AG09309 (cell line): ENCODE measurements around the gene KIF12.

Source experiments
- DNase-seq: peaks from one replicate; pipeline ENCODE4 v3.0.0-alpha.2; 2010; ENCODE audit warnings: low read depth
- H3K4me3 ChIP-seq: 2 replicates; pipeline ENCODE4 v1.5.1; 2011; ENCODE audit warnings: mild to moderate bottlenecking, low read depth, low read length, moderate library complexity; ENCODE audit not compliant: control insufficient read depth
- CTCF ChIP-seq: IDR thresholded peaks from 2 replicates; pipeline ENCODE4 v1.5.1; 2011; ENCODE audit warnings: mild to moderate bottlenecking, low read depth, low read length, inconsistent platforms; ENCODE audit not compliant: insufficient read depth, control insufficient read depth; ENCODE audit errors: missing control alignments

The KIF12 gene

GRCh38 chr9:114061292-114061691, 37.8 kb downstream of the KIF12 start:
- no peak for DNase-seq
- no peak for TF ChIP-seq CTCF
- no peak overlapping the region for H3K4me3 ChIP-seq

GRCh38 chr9:114060711-114061110, 38.4 kb downstream of the KIF12 start:
- DNase-seq, result no peak
- H3K4me3 ChIP-seq, result no peak overlapping the region
- no peak for TF ChIP-seq CTCF

DNA sequence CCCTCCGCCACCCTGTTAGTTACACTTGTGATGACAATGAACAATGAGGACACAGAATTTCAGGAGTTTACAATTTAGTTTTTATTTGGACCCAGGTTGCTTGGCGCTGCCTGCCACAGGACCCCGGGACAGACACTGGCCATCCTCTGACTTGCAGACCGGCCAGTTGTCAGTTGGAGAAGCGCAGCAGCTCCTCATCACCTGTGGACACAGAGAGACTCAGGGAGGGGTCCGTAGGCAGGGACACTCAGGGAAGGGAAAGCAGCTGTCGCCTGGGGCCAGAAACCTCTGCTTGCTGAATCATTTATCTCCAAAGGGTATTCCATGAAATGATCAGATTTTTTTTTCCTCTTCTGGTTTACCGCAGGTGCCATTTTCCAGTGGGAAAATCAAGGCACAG, 39.0 kb downstream of the KIF12 start:
- no peak for TF ChIP-seq CTCF
- no peak for DNase-seq
- no peak overlapping the region for H3K4me3 ChIP-seq

GRCh38 chr9:114059047-114059803, 39.9 kb downstream of the KIF12 start:
- no peak for DNase-seq
- no peak overlapping the region for H3K4me3 ChIP-seq
- TF ChIP-seq CTCF, result no peak

DNA sequence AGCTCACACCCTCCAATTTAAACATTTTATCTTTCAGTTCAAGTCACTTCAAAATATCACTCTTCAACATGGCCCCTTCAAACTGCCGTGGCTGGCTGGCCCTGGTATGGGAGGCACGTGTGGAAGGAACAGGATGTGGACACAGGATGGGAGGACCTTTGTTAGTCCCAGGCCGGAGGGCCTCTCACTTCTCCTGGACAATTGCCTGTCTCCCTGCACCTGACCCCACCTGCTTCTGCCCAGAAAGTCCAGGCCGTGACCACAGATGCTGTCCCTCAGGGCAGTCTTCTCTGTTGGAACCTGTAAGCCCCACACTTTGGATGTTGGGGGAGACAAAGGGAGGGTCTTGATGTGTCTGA, 40.4 kb downstream of the KIF12 start:
- TF ChIP-seq CTCF, result no peak
- no peak for DNase-seq
- H3K4me3 ChIP-seq, result no peak overlapping the region

DNA sequence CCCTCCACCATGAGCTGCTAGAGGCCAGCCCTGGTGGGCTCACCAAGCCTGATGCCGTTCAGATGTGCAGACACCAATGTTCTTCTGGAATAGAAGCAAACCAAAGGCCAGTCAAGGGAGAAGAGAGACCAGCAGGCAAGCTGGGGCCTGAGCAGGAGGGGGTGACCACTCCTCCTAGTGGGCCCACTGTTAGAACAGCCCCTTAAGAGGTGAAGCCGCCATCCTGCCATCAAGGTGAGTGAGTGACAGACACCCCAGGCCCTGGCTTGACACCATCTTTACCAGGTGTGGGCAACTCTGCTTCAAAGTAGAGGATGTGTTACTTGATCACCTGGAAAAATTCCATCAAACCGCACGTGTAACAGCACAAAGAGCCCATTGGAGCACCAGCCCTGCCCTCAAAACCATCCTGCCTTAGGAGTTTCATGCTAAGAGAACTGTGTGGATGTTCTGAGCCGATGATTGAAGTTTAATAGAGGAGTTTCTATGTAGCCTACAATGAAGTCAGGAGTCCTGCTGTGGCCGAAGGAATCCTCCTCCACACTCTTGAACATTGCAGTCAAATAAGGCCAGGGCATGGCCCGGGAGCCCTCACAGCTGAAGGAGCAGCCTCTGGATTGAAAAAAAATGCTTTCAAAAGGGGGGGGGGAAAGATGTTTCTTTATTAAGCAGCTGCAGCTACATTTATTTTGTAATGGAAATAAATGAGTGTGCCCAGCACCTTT, 41.8 kb downstream of the KIF12 start:
- DNase-seq, result no peak
- no peak for TF ChIP-seq CTCF
- H3K4me3 ChIP-seq, result no peak overlapping the region

DNA sequence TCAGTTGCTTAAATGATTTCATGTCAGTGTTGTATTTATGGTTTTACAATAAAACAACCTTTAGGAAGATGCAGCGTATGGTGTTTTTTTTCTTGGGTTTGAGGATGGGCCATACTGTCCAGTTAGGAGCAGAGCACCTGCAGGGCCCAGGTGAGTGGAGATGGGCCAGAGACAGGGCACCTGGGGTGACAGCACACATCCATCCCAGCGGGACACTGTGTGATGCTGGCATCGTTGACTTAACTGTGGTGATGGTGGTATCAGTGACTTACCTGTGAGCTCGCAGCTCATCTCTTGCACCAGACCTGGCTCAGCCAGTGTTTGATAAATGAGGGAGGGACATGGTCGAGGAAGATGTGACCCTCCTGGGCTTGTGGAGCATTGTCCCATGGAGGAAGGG, 42.6 kb downstream of the KIF12 start:
- TF ChIP-seq CTCF, result no peak
- no peak for DNase-seq
- H3K4me3 ChIP-seq, result no peak overlapping the region
